Activated T-cell treated with anti-CD3 and anti-CD28 coated beads, Interleukin-2, amount 50 U/mL, for 48 hours (primary cell): ENCODE data around the gene MAPK8IP2.
"Not testable (repeated sequence)": the region's sequence is repeated elsewhere in the genome, so short reads cannot be mapped to it uniquely, and the experiment has no call there.

Source experiments
- DNase-seq, 2 experiments: peaks; one replicate each; pipeline ENCODE4 v3.0.0-alpha.2; 2020

Gene MAPK8IP2

DNA sequence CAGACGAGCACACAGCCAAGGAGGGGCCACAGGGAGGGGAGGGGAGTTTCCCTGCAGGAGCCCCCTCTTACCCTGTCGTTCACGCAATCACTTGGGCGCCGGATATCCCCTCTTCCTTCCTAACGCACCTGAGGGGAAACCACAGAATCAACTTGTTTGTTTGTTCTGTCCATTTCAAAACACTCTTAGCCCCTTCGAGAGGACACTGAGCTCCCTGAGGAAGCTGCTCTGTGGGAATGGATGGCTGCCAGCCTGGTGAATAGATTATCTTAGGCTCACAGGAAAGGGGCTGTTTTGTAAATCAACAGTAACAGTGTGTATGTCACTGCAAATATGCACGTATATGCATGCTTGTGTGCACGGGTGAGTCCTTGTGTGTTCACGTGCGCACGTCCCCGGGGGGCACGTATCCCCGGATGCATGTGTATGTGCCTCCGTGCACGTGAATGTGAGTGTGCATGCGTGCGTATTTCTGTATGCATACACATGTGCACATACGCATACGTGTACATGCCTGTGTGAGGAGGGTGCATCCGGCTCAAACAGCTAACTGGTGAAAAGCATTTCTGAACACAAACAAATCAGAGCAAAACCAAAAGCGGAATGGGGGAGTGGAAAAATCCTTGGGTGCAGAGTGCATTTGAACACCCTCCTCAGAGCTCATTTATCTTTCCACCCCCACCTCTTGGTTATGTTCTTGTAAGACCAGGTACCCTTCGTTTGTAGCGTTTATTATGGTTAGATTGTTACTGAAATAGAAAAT lies 20.2 kb downstream of the MAPK8IP2 start:
- DNase-seq: peak; percentile 75 to 77

DNA sequence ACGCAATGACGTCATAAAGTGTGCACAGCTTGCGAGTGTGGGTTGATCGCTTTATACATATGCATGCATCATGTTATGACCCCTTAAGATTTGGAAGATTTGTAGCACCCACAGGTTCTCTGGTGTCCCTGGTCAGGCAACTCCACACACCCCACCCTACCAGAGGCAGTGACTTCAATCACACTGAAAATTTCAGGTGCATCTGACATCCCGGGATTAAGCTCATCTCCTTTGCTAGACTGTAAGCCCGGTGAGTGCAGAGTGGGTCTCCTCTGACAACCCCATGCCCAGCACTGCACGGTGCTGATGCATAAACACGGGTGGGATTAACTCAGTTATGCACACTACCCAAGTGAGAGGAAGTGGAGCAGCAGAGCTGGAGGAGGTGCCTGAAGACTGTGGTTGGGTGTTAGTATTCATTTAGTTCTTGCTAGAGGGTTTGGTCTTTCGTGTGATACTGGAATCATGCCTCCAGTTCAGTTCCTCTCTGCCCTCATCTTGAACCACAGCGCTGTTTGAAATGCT lies 20.8 kb downstream of the MAPK8IP2 start:
- peak; percentile 77 to 78 for DNase-seq

DNA sequence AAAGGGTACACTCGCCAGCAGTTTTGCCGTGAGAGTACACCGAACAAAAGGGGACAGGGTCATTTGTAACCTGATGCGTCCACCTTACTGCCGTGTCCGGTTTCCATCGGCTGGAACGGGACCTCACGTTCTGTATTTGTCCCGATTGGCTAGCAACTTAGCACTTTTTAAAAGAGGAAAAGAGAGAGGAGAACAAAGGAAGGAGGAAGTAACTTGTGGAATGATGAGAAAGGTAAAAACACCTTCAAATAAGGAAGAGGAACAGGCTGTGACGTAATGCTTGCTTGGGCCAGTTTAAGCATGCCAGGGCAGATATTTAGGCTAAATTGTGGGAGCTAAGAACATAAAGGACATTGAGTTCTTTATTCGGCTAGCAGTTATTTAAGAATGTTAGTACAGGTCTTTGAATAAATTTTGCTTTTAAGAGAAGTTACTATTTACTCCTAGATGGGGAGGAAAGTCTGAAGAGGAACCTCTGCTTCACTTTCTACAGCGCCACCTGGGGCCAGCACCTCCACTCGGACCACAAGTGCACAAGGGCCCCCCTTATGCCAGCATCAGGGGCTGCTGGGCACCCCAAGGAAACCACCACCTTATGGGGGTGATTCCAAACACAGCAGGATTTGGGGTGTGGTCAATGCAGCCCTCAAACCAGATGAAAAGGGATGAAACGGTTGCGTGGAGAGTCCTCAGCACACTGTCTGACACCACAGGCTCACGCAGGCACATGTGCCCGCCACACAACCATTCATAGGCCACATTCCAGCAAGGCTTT lies 21.5 kb downstream of the MAPK8IP2 start:
- peak; percentile 53 to 54 for DNase-seq

DNA sequence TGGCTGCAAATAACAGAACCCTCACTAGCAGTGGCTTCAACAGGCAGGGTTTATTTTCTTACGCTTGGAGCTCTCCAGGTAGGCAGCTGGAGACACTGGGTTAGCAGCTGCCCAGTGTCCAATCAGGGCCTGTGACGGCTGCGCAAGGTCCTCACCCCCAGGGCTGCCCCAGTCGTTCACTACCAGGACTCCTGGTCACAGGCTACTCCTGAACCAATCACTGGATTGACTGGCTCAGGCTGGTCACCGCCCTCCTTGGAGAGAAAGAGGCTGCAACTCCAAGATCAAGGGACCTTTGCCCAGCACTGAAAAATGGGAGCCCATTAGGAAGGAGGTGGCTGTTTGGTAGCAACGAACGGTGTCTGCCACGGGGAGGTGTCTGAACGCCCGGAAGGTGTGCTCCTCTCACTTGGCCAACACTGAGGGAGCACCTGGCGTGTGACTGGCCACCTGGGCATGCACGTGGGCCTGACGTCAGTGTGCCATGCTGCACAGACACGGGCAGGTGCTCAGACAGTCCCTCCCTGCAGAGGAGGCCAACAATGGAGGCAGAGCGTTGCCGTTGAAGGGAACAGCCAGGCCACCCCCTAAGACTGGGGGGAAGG lies 22.2 kb downstream of the MAPK8IP2 start:
- DNase-seq: no peak

DNA sequence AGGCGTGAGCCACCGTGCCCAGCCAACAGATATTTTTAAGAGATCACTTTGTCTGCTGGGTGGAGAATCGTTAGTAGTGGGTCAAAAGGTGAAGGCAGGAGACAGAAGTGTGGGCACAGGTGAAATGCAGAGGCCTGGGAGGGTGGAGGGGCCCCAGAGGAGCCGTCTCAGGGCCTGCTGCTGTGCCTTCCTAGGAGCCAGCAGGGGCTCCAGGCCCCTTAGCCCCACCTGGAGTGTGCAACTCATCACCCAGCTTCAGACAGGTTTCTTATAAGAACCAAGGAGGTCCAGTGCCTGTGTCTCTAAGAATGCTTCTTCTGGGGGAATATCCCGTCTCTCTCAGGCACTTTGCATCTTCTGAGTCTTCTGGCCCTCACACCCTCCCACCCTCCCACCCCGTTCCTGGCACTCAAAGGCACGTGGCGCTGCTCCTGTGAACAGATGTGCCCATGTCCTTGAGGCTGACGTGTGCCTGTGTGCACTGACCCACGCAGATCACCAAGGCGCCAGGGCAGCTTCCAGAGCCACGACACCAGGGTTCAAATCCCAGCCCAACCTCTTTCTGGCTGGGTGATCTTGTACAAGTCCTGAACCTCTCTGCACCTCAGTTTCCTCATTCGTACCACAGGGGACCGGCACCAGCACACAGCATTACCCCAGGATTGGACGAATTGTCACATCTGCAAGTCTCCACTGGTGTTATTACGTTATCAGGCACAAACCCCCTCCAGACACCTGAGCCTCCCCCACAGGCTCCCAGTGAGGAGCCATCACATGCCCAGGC lies 23.9 kb downstream of the MAPK8IP2 start:
- DNase-seq: no peak

DNA sequence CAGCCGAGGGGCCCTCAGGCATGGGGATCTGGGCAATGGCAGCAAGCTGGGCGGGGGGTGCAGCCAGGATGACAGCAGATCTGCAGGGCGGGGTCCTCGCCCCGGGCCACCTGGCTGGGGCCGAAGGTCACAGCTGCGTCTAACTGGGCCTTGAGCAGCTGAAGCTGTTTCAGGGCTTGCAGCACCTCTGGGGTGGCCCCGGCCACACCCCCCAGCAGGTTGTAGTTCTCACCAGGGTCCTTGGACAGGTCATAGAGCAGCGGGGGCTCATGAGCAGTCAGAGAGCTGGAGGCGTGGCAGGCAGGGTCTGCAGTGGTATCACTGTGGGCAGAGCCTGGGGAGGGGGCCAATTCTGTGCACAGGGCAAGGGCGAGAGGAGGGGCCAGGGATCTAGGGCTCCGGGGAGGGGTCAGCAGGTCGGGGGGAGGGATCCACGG lies 24.6 kb downstream of the MAPK8IP2 start:
- DNase-seq: no peak

DNA sequence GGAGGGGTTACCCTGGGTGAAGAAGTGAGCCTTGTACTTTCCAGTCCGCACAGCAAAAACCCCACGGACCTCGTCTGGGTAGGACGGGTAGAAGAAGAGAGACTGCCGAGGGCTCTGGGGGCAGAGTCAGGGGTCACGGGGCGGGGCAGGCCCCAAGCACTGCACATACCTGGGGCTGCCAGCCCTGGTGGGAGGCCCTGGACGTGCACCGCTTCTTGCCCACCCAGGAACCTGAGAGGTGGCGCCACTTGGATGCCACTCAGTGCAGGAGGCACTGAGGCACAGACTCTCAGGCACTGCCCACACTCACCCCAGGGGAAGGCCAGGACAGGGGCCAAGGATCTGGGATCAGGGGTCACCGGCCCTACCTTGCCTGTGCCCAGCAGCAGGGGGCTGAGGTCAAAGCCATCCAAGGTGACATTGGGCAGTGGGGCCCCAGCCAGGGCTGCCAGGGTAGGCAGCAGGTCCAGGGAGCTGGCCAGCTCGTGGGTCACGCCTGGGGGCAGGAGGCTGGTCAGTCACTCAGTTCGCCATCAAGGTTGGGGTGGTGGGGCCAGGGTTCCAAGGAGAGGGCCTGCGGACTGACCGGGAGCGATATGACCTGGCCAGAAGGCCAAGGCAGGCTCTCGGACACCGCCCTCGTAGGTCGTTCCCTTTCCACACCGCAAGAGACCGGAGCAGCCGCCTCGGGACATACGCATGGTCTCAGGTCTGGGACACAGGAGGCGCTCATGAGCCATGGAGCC lies 25.1 kb downstream of the MAPK8IP2 start:
- no peak for DNase-seq

DNA sequence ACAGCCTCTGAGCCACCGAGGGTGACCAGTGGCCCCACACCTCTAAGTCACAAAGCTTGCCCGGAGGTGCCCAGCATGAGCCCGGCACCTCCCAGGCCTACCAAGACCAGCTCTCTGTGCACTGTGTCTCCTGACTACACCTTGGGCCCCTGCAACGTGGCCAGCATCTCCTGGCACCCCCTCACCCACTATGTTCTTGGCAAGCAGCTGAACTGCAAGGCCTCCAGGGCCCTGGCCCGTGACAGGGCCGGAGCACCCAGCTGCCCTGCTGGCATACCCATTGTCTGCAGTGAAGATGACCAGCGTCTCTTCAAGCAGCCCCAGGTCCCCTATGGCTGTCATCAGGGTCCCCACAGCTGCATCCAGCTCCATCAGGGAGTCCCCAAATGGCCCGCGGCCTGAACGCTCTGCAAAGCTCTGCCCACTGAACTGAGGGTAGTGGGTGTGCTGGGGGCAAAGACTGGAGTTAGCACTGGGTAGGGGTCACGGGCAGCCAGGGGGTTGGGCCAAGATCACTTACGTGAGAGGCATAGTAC lies 25.8 kb downstream of the MAPK8IP2 start:
- no peak for DNase-seq

DNA sequence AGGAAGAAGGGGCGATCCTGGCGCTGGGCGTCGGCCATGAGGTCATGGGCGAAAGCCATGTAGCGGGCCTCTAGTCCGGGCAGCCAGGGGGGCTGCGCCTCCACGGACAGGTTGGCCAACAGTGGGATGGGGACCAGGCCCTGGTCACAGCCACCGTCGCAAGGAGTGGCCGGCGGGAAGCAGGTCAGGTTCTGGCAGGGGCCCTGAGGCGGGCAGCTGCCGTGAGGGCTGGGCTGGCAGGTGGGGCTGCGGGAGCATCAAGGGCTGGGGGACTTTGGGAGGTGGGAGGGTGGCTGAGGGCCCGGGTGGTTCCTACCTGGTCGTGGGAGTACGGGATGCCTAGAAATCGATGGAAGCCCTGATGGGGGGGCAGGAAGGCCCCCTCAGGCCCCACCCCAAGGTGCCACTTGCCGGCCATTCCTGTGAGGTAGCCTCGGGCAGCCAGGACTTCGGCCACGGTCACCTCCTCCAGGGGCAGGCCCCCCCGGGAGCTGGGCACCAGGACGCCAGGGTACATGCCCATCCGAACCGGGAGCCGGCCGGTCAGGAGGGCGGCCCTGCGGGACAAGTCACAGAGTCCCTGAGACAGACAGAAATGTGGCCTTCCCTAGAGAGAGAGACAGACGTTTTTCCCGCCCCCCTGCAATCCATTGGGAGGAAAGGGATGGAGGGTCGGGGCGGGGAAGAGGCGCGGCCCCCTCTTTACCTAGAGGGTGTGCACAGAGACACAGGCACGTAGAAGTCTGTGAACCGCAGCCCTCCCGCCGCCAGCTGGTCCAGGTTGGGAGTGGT lies 26.5 kb downstream of the MAPK8IP2 start:
- DNase-seq: no peak

DNA sequence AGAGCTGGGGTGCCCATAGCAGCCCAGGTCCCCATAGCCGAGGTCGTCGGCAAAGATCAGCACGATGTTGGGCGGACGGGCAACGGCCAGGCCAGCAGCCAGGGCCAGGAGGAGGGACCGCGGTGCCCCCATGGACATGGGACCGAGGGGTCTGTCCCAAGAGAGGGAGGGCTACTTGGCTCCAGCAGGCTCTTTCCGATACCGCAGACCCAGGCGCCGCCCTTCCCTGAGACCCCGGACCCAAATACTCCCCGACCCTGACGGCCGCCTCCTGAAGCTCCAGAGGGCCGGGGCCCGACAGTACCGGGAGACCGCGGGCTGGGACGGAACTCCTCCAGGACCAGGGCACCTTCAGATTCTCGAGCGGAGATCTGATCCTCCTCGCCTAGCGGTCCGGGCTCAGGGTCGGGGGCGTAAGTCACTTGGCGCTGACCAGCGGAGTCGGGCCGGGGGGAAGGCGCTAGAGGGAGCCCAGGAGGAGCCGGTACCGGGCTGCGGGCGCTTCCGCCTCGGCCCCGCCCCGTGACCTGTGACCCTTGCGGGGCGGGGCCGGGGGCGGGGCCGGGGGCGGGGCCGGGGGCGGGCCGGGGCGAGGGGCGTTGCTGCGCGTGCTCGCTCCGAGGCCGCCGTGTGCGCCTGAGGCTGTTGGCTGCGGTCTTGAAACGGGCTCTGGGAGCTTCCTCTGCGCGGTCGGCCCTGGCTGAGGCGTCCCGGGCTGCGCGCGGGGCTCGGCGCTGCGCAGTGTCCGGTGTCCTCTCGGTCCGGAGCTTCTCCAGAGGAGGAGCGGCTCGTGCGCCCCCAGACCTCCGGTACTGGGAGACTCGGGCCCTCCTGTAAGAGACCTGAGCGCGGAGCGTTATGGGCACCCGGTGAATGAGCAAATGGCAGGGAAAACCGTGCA lies 27.3 kb downstream of the MAPK8IP2 start, which contains the start of gene ARSA:
Gene ARSA (minus strand): TSS at position 511 of the 901 bp plus-strand sequence. CDS start 373 bp downstream, at position 138.
- peak; percentile 79 to 83 for DNase-seq

DNA sequence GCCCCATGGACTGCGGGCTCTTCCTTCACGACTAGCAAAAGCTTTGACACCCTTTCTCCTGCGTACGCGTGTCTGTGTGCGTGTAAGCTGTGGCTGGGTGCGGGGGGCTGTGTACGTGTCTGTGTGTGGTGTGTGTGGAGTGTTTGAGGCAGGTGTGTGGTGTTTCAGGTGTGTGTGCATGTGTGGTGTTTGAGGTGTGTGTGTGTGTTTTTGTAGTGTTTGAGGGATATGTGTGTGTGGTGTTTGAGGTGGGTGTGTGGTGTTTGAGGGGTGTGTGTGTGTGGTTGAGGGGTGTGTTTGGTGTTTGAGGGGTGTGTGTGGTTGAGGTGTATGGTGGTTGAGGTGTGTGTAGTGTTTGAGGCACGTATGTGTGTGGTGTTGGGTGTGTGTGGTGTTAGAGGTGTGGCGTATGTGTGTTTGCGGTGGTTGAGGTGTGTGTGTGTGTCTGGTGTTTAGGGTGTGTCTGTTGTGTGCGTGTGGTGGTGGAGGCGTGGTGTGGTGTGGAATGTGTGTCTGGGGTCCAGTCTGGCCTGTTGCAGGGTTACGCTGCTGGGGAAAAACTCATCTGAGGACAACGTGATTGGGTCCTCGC lies 28.0 kb downstream of the MAPK8IP2 start:
- no peak for DNase-seq

DNA sequence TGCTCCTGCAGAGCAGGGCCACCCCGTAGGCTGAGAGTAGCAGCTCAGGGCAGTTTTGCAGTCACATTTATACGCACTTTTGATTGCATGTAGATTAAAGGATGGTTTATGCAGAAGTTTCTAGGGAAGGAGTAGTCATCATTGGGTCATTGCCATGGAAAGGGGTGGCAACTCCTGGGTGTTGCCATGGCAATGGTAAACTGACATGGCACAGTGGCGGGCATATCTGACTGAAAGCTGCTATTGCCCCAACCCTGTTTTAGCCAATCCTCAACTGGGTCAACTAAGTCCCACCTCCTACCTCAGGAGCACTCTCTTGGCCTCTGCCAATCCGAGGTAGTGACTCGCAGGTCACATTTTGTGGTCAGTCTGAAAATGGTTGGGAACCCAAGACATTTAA lies 29.8 kb downstream of the MAPK8IP2 start:
- no peak for DNase-seq

DNA sequence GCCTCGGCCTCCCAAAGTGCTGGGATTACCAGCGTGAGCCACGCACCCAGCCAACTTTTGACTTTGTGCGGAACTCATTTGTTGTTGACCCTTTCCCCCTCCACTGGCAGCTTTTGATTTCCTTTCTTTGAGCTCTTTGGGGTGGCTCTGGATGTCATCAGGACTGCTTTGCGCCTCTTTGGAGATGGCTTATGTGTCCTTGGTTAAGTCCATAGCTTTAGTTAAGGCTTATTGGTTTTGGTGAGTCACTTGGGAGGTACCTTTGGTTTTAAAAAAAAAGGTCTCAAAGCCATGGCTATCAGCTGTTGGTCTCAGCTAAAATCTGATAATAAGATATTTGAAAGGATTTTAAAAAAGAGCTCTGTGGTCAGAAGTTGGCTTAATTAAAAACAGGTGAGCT lies 32.5 kb downstream of the MAPK8IP2 start:
- DNase-seq: no peak

DNA sequence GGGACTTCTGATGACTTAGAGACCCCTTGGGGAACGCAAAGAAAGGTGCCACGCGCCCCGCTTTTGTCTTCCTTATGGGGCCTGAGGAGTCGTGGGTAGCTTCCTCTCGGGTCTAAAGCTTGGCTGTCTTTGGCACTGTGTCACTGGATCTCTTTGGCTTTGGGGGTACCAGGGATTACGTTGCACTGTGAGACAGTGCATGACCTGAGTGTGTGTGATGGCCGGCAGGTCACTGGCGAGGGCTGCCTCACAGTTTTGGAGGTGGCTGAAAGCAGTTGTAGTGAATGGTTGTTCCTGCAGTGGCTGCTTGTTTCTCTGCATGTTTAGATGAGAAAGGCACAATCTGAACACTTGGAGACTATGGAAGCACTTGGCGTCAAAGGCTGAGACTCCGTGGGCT lies 33.2 kb downstream of the MAPK8IP2 start:
- DNase-seq: no peak

DNA sequence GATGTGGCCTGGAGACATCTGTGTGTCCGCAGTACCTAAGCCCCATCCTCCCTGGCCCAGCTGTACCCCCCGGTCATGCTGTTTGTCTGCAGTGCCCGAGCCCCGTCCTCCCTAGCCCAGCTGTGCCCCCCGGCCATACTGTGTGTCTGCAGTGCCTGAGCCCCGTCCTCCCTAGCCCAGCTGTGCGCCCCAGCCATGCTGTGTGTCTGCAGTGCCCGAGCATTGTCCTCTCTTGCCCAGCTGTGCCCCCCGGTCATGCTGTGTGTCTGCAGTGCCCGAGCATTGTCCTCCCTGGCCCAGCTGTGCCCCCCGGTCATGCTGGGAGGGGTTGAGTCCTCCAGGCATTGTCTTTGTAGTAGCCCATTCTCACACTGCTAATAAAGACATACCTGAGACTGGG lies 35.0 kb downstream of the MAPK8IP2 start:
- DNase-seq: no peak

DNA sequence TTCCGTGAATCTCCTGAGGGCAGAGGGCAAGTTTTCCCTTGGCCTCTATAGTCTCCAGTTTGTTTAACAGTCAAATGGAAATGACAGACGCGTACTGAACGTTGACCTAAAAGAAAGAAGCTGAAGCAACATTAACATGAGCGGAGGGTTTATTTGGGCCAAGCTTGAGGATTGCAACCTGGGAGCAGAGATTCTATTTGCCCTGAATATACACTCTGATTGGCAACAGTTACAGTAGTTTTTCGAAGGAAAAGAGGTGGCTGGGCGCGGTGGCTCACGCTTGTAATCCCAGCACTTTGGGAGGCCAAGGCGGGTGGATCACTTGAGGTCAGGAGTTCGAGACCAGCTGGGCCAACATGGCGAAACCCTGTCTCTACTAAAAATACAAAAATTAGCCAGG lies 39.7 kb downstream of the MAPK8IP2 start:
- DNase-seq: not testable (repeated sequence)

DNA sequence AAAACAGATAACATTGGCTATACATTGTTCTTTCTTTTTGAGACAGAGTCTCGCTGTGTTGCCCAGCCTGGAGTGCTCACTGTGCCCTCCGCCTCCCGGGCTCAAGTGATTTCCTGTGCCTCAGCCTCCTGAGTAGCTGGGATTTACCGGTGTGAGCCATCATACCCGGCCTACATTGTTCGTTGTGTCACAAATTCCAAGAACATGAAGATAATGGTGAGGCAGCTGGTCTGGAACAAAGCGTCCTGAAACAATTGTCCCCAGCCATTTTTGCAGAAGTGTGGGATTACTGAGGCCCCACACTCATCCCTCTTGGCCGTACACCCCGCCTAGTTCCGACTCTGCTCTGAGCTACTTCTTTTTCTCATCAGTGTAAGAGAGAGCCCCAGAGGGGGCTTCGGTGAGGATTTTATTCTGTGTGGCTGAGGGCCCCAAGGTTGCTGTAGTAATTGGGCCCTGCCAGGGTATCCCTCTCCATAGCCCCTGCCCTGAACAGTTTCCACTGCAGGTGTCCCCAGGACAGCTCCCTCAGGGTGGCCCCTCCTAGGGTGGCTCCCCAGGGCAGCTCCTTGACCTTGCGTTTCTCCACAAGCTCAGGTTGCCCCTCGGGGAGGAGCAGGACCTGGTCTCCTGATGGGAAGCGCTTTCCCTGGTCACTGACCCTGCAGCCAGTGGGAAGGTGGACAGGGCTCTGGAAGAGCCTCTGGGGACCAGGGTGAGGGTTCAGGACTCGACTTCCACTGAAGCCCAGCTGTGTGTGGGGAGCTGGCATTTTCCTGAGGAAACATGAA lies 40.5 kb downstream of the MAPK8IP2 start:
- no peak for DNase-seq
